T-cell (primary cell): ENCODE measurements around the gene CGNL1. TPM values are rescaled to one million over a fixed set of nuclear protein-coding genes. Genes with fewer than 3 reads are reported as not detected.

Experiments
- ATAC-seq, 4 experiments: fragments of 200-7000 bp in 3 of 4; fragments of 150-1000 bp in 1 of 4; cut with Tn5 transposase; replicated peaks in 1 of 4; 1 replicate in 3 of 4; 2 replicates in 1 of 4; pipeline ENCODE4 v1.10.0; 2021; ENCODE audit warnings: moderate library complexity in 3 of 4, mild to moderate bottlenecking in 2 of 4, moderate number of reproducible peaks in 1 of 4
- CTCF ChIA-PET, 2 donors: fragments of 300-600 bp; sonication (Branson Sonifier 250); formaldehyde crosslinking; loops; one replicate each; lab custom pipeline; 2022; ENCODE audit warnings: antibody characterized with exemption in 2 of 2; lab: Charles Lee
- POLR2A ChIA-PET, 2 donors: fragments of 300-600 bp; sonication (Branson Sonifier 250); formaldehyde crosslinking; loops; one replicate each; lab custom pipeline; 2022; ENCODE audit warnings: antibody characterized with exemption in 2 of 2; lab: Charles Lee
- DNase-seq, 35 experiments: peaks; one replicate each; pipeline versions ENCODE4 v3.0.0 to v3.0.0-alpha.2; 2013 to 2023
- H3K27ac ChIP-seq: one replicate; pipeline ENCODE4 v1.5.1; 2013; ENCODE audit warnings: low read length
- H3K27me3 ChIP-seq, 2 experiments: replicated peaks in 1 of 2; 1 replicate in 1 of 2; 2 replicates in 1 of 2; pipeline versions ENCODE4 v1.6.1 to v1.7.0; 2013; ENCODE audit warnings: low read length in 1 of 2, mixed read lengths in 1 of 2; ENCODE audit not compliant: control insufficient read depth in 2 of 2, insufficient read depth in 2 of 2; ENCODE audit errors: extremely low read depth in 1 of 2
- H3K36me3 ChIP-seq, 2 donors: 1 replicate in 1 of 2; 2 replicates in 1 of 2; pipeline versions ENCODE4 v1.6.1 to v1.7.0; 2013; ENCODE audit warnings: low read length in 1 of 2; ENCODE audit not compliant: control insufficient read depth in 2 of 2, insufficient read depth in 1 of 2; ENCODE audit errors: extremely low read depth in 1 of 2
- H3K4me1 ChIP-seq, 2 experiments: 1 replicate in 1 of 2; 2 replicates in 1 of 2; pipeline versions ENCODE4 v1.6.1 to v1.7.0; 2013; ENCODE audit warnings: low read length in 2 of 2, mixed read lengths in 1 of 2; ENCODE audit not compliant: insufficient read depth in 2 of 2, control insufficient read depth in 1 of 2; ENCODE audit errors: extremely low read depth in 1 of 2
- H3K4me3 ChIP-seq, 2 donors: 1 replicate in 1 of 2; 2 replicates in 1 of 2; pipeline versions ENCODE4 v1.5.1 to v1.7.0; 2013; ENCODE audit warnings: mild to moderate bottlenecking in 2 of 2, low read length in 1 of 2, moderate library complexity in 1 of 2; ENCODE audit not compliant: control insufficient read depth in 1 of 2; ENCODE audit errors: extremely low read depth in 1 of 2
- H3K9me3 ChIP-seq: 2 replicates; pipeline ENCODE4 v1.7.0; 2013
- H3K27ac Mint-ChIP-seq, 2 donors: one replicate each; pipeline ENCODE4 v1.8.0; 2020 to 2021; ENCODE audit warnings: mild to moderate bottlenecking in 2 of 2, mixed read lengths in 2 of 2
- H3K27me3 Mint-ChIP-seq, 2 donors: one replicate each; pipeline ENCODE4 v1.8.0; 2021 to 2022; ENCODE audit warnings: mixed read lengths in 2 of 2
- H3K36me3 Mint-ChIP-seq: one replicate; pipeline ENCODE4 v1.8.0; 2021; ENCODE audit warnings: mixed read lengths
- H3K4me1 Mint-ChIP-seq, 3 donors: one replicate each; pipeline ENCODE4 v1.8.0; 2020 to 2022; ENCODE audit warnings: mixed read lengths in 3 of 3, mild to moderate bottlenecking in 1 of 3
- H3K4me3 Mint-ChIP-seq, 3 donors: one replicate each; pipeline ENCODE4 v1.8.0; 2020 to 2022; ENCODE audit warnings: mild to moderate bottlenecking in 3 of 3, mixed read lengths in 3 of 3, moderate library complexity in 3 of 3
- H3K9me3 Mint-ChIP-seq, 3 donors: one replicate each; pipeline ENCODE4 v1.8.0; 2020 to 2022; ENCODE audit warnings: mixed read lengths in 3 of 3
- WGBS: methylation state at CpG from one replicate; pipeline ENCODE4 v1.1.5; 2013; ENCODE audit warnings: missing lambda C conversion rate; ENCODE audit not compliant: insufficient coverage; 5-methylcytosine and 5-hydroxymethylcytosine counted together
- total RNA-seq, 35 experiments: library from RNA in 6 of 35; stranded (reverse) in 6 of 35; fragments of 120-200 nt in 1 of 35; gene quantifications; one replicate each; pipeline versions ENCODE4 v1.2.1 to v1.2.4 and lab custom pipeline; 2013 to 2026

The CGNL1 gene
- total RNA-seq, 5 donors from 2014 or later (not counting 1 experiment from before 2014, with no cell fraction given), result 0.13 to 0.18 (median 0.16) TPM; not detected in 2

DNA sequence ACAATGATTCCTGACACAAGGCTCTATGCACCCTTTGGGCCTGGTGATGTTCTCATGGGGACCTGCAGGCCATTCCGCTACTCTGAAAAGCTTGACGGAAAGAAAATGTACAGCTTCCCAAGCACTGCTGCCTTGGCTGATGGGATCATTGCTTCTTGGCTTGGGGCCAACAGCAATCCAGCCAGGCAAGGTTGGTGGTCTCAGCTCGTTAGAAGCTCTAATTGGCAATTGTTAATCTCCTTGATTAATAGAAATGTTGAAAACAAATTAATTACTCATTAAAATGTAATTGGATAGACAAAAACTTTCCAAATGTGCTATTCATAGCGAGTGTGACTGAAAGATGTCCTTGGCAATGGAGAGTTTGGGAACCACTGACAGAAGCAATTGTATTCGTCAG is 199.1 kb downstream of the CGNL1 start:
- Histone ChIP-seq H3K36me3 (no peaks in the 10 kb centered on the region), H3K4me1 (no peaks in the 10 kb centered on the region), H3K27me3 (peaks cover 0 to 2% of the 10 kb centered on the region in 2 experiments), H3K27ac (no peak overlapping the region), H3K9me3 (no peaks in the 10 kb centered on the region), H3K4me3 (no peak overlapping the region)
- Mint-ChIP-seq H3K27ac (no peak overlapping the region), H3K4me3 (no peak overlapping the region), H3K27me3 (peaks cover 10 to 20% of the 10 kb centered on the region in 2 donors), H3K36me3 (no peaks in the 10 kb centered on the region), H3K9me3 (no peaks in the 10 kb centered on the region), H3K4me1 (no peaks in the 10 kb centered on the region)
- WGBS, result 100% methylated on average over 2 of the region's 5 CpGs
- ChIA-PET POLR2A (no interaction called here), CTCF (interaction anchor here in 1 of 2 donors (0.5 kb wide), 1 partner anchor 17 kb away, joined by 4 read pairs; no protein-coding TSS in a partner anchor)
- no peak for DNase-seq
- no peak for ATAC-seq

DNA sequence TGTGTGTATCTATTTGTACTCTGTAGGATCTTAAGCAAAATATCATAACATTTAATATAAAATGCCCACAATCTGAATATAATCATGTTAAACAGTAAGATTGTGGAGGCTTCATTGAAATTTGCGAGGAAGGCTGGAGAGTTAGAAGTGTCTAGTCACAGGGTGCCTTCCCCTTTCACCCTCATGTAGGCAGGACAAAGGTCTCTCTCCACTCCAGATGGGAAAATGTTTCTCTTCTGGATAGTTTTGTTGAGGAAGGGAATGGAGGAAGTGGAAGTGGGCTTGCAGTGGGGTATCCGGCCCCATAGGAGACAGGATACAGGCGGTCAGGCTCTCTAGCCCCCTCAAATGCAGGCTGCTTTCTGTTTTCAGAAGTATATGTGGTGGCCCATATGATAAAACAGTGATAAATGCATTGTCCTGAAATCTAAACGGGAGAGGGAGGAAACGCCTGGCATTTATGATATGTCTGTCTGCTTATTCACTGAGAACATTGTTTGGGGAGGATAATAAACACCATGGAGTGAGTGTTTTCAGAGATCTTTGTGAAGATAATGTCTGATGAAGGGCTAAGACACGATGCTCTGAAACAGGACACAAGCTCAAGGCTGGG is 202.1 kb downstream of the CGNL1 start:
- Mint-ChIP-seq H3K36me3 (peaks cover 6% of the 10 kb centered on the region), H3K9me3 (peaks cover 7 to 8% (median 7%) of the 10 kb centered on the region in 3 donors), H3K4me1 (no peaks in the 10 kb centered on the region), H3K4me3 (no peak overlapping the region), H3K27ac (no peak overlapping the region), H3K27me3 (peaks cover 15 to 23% of the 10 kb centered on the region in 2 donors)
- DNase-seq (no peak), ATAC-seq (no peak)
- Histone ChIP-seq H3K4me3 (no peak overlapping the region), H3K27ac (no peak overlapping the region), H3K27me3 (peaks cover 0 to 3% of the 10 kb centered on the region in 2 experiments), H3K9me3 (no peaks in the 10 kb centered on the region), H3K36me3 (no peaks in the 10 kb centered on the region), H3K4me1 (no peaks in the 10 kb centered on the region)
- 38% methylated on average over 5 of the region's 6 CpGs for WGBS
- CTCF ChIA-PET, result no interaction called here
- POLR2A ChIA-PET, result no interaction called here

DNA sequence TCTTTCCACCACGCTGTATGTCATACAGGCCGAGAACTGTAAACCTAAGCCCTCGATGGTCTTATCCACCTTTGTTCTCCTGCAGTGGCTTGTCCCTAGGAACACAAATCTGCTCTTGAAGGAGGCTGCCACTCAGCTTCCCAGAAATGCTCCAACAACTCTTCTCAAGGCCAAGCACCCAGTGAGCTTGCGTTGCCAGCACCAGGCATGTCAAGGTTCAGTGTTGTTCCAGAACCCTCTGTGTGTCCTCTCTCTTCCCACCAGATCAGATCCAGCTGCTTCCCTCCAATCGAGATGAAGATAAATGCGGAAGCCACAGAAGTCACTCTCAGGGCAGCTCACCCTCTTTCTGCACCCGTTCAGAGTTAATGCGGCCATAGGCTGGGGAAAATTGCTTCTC is 204.1 kb downstream of the CGNL1 start:
- Mint-ChIP-seq H3K4me1 (no peaks in the 10 kb centered on the region), H3K36me3 (peaks cover 9% of the 10 kb centered on the region), H3K27ac (no peak overlapping the region), H3K9me3 (peaks cover 11 to 14% (median 13%) of the 10 kb centered on the region in 3 donors), H3K27me3 (peaks cover 18 to 24% of the 10 kb centered on the region in 2 donors), H3K4me3 (no peak overlapping the region)
- Histone ChIP-seq H3K27me3 (peaks cover 0 to 3% of the 10 kb centered on the region in 2 experiments), H3K9me3 (no peaks in the 10 kb centered on the region), H3K4me3 (no peak overlapping the region), H3K36me3 (no peaks in the 10 kb centered on the region), H3K4me1 (no peaks in the 10 kb centered on the region), H3K27ac (no peak overlapping the region)
- ChIA-PET POLR2A (no interaction called here), CTCF (no interaction called here)
- DNase-seq, result no peak
- WGBS, result 80% methylated on average over 5 of the region's 8 CpGs
- ATAC-seq, result no peak

DNA sequence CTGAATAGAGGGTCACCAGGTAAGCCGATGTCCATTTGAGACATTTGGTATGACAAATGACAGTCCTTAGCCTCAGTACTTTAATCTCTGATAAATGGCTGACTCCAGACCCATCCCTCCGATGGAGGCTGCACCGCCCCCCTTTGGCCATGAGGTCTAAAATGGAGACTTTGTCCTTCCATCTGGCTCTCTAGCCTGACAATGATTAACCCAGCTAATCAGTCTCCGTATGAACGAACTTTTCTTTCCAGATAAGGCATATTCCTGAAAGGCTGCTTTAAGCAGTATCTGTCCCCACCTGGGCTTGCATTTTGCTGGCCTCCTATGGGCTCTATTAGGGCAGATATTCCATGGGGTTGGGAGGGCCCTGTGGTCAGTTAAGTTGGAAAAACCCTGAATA is 204.6 kb downstream of the CGNL1 start:
- Histone ChIP-seq H3K9me3 (no peaks in the 10 kb centered on the region), H3K4me3 (no peak overlapping the region), H3K36me3 (no peaks in the 10 kb centered on the region), H3K27ac (no peak overlapping the region), H3K4me1 (no peaks in the 10 kb centered on the region), H3K27me3 (peaks cover 0 to 3% of the 10 kb centered on the region in 2 experiments)
- no peaks in the 10 kb centered on the region for H3K4me1 Mint-ChIP-seq
- DNase-seq (no peak), ATAC-seq (no peak)
- POLR2A ChIA-PET, result interaction anchor here in 1 of 2 donors (0.6 kb wide), 1 partner anchor 9 kb away, joined by 3 read pairs; no protein-coding TSS in a partner anchor
- 90% methylated on average over 5 of the region's 5 CpGs for WGBS
- H3K36me3 Mint-ChIP-seq, result peaks cover 9% of the 10 kb centered on the region
- peaks cover 11 to 14% (median 13%) of the 10 kb centered on the region in 3 donors for H3K9me3 Mint-ChIP-seq
- no peak overlapping the region for H3K27ac Mint-ChIP-seq
- H3K4me3 Mint-ChIP-seq, result no peak overlapping the region
- peaks cover 18 to 24% of the 10 kb centered on the region in 2 donors for H3K27me3 Mint-ChIP-seq
- CTCF ChIA-PET, result no interaction called here

DNA sequence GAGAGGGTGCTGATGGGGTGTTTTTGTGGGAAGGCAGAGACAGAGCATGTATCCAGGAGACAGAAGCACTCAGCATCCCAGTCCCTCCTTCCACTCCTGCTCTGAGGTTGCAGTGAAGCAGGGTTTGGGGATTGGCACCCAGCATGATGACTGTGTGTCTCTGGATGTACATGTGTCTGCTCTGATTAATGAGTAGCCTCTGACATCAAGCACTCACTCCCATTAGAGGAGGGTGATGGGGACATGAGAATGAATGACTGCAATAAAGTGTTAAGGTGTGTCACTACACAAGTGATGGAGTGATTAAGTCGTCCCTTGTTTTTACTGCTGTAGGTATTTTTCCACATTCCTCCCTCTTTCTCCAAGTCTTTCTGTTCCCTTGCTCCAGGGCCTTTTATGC is 205.8 kb downstream of the CGNL1 start:
- H3K9me3 Mint-ChIP-seq, result peaks cover 11 to 14% (median 13%) of the 10 kb centered on the region in 3 donors
- H3K27me3 Mint-ChIP-seq, result peaks cover 18 to 22% of the 10 kb centered on the region in 2 donors
- ChIA-PET POLR2A (no interaction called here), CTCF (no interaction called here)
- WGBS, result no CpG with 5 or more reads among the region's 1 CpG
- Histone ChIP-seq H3K27ac (no peak overlapping the region), H3K9me3 (no peaks in the 10 kb centered on the region), H3K4me3 (no peak overlapping the region), H3K36me3 (no peaks in the 10 kb centered on the region), H3K4me1 (peaks cover 2 to 6% of the 10 kb centered on the region in 2 experiments), H3K27me3 (peaks cover 0 to 3% of the 10 kb centered on the region in 2 experiments)
- peaks cover 9% of the 10 kb centered on the region for H3K36me3 Mint-ChIP-seq
- ATAC-seq, result no peak
- DNase-seq, result no peak
- H3K27ac Mint-ChIP-seq, result no peak overlapping the region
- H3K4me3 Mint-ChIP-seq, result no peak overlapping the region
- peaks cover 9 to 11% (median 10%) of the 10 kb centered on the region in 3 donors for H3K4me1 Mint-ChIP-seq

DNA sequence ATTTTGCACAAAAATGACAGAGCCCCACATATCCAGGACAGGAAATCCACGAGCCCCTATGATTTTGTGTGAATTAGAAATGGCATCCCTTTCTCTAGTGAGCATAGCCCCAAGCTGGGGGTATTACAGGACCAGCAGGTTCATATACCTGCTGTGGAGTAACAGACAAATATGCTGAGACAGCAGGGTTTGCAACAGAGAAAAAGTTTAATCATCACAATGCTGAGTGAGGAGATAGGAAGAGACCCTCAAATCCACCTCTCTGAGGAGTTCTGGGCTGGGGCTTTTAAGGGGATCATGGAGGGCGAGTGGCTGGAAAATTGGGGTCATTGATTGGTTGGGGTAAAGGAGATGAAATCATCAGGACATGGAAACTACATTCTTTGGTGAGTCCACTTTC is 207.0 kb downstream of the CGNL1 start:
- Histone ChIP-seq H3K4me1 (peaks cover 12 to 14% of the 10 kb centered on the region in 2 experiments), H3K4me3 (no peak overlapping the region), H3K27ac (no peak overlapping the region), H3K27me3 (peaks cover 0 to 3% of the 10 kb centered on the region in 2 experiments), H3K9me3 (no peaks in the 10 kb centered on the region), H3K36me3 (no peaks in the 10 kb centered on the region)
- H3K27me3 Mint-ChIP-seq, result peaks cover 18% of the 10 kb centered on the region in 2 donors
- CTCF ChIA-PET, result no interaction called here
- peaks cover 9% of the 10 kb centered on the region for H3K36me3 Mint-ChIP-seq
- H3K4me3 Mint-ChIP-seq, result no peak overlapping the region
- peaks cover 21 to 23% (median 22%) of the 10 kb centered on the region in 3 donors for H3K4me1 Mint-ChIP-seq
- peaks cover 11 to 14% (median 13%) of the 10 kb centered on the region in 3 donors for H3K9me3 Mint-ChIP-seq
- 67% methylated on average over 1 of the region's 2 CpGs for WGBS
- POLR2A ChIA-PET, result no interaction called here
- ATAC-seq (no peak), DNase-seq (no peak)
- H3K27ac Mint-ChIP-seq, result no peak overlapping the region
